HepG2 (cell line): Measurements from ENCODE around the gene CNTRL. TPM values are rescaled to one million over a fixed set of nuclear protein-coding genes. Genes with fewer than 3 reads are reported as not detected.

Experiments
- ATAC-seq: fragments of 200-7000 bp; cut with Tn5 transposase; 3 replicates; pipeline ENCODE4 v1.9.1; 2020; ENCODE audit warnings: mild to moderate bottlenecking, moderate library complexity
- BruUV-seq: library from RNA; stranded (reverse); fragments of 400-500 nt; replicated peaks from 2 replicates; lab custom pipeline; 2021; lab: Mats Ljungman, UMichigan
- CTCF ChIA-PET: fragments of 300-600 bp; formaldehyde crosslinking; extraction: SDS; loops from one replicate; lab custom pipeline; 2021; ENCODE audit warnings: low total read pairs, inconsistent platforms, low intra/inter-chr PET ratio; lab: Yijun Ruan, JAX
- POLR2A ChIA-PET: fragments of 350-600 bp; sonication (Branson Sonifier 250); formaldehyde crosslinking; loops from one replicate; lab custom pipeline; 2020; ENCODE audit warnings: antibody characterized with exemption, inconsistent platforms; lab: Yijun Ruan, JAX
- DNase-seq: peaks from one replicate; pipeline ENCODE4 v3.0.0-alpha.2; 2015; ENCODE audit warnings: low spot score
- FAIRE-seq: peaks from 3 replicates; lab custom pipeline; 2011; peaks lifted over from hg19 to GRCh38; lab: Jason Lieb, UNC
- H2AFZ ChIP-seq: one replicate; pipeline ENCODE4 v1.6.1; 2011; ENCODE audit warnings: low read length, inconsistent platforms
- H3K27ac ChIP-seq: fragments of 300-600 bp; 3 replicates; pipeline ENCODE4 v1.8.0; 2011; ENCODE audit warnings: mixed run types, mild to moderate bottlenecking, mixed read lengths, low read length, inconsistent platforms; ENCODE audit not compliant: insufficient read depth; ENCODE audit errors: extremely low read length
- H3K27me3 ChIP-seq, 2 experiments: fragments of 200-600 bp in 1 of 2; 2 replicates in 1 of 2; 3 replicates in 1 of 2; pipeline versions ENCODE4 v1.6.0 to v1.8.0; 2011; ENCODE audit warnings: low read length in 2 of 2, mild to moderate bottlenecking in 2 of 2, moderate library complexity in 2 of 2, inconsistent platforms in 1 of 2; ENCODE audit not compliant: insufficient read depth in 2 of 2, control insufficient read depth in 1 of 2
- H3K36me3 ChIP-seq, 2 experiments: fragments of 200-600 bp in 1 of 2; replicated peaks in 1 of 2; 2 replicates in 1 of 2; 3 replicates in 1 of 2; pipeline versions ENCODE4 v1.5.1 to v1.8.0; 2011; ENCODE audit warnings: low read length in 2 of 2, inconsistent platforms in 1 of 2; ENCODE audit not compliant: insufficient read depth in 2 of 2, control insufficient read depth in 1 of 2
- H3K4me1 ChIP-seq: 2 replicates; pipeline ENCODE4 v1.5.1; 2012; ENCODE audit warnings: low read length, inconsistent platforms; ENCODE audit not compliant: insufficient read depth
- H3K4me2 ChIP-seq: 2 replicates; pipeline ENCODE4 v1.6.0; 2011; ENCODE audit warnings: low read depth, low read length, inconsistent platforms
- H3K4me3 ChIP-seq, 3 experiments: fragments of 200-600 bp in 1 of 3; sonication (generic), shearing (Covaris generic) in 1 of 3; replicated peaks in 1 of 3; 2 replicates each; pipeline ENCODE4 v1.5.1; 2011 to 2016; ENCODE audit warnings: low read length in 3 of 3, inconsistent platforms in 2 of 3, low read depth in 2 of 3, mild to moderate bottlenecking in 2 of 3, control low read depth in 1 of 3, mixed read lengths in 1 of 3; ENCODE audit not compliant: insufficient read depth in 1 of 3
- H3K79me2 ChIP-seq: one replicate; pipeline ENCODE4 v1.6.1; 2011; ENCODE audit warnings: low read length, inconsistent platforms; ENCODE audit not compliant: insufficient read depth
- H3K9ac ChIP-seq: 2 replicates; pipeline ENCODE4 v1.6.0; 2011; ENCODE audit warnings: mild to moderate bottlenecking, low read depth, low read length, inconsistent platforms; ENCODE audit not compliant: insufficient read depth
- H3K9me3 ChIP-seq: 2 replicates; pipeline ENCODE4 v1.5.1; 2012; ENCODE audit warnings: mild to moderate bottlenecking, low read length
- H4K20me1 ChIP-seq: 2 replicates; pipeline ENCODE4 v1.6.0; 2011; ENCODE audit warnings: inconsistent platforms, mild to moderate bottlenecking, low read length, moderate library complexity; ENCODE audit not compliant: insufficient read depth
- ARNT2 ChIP-seq: sonication (generic); formaldehyde crosslinking; IDR thresholded peaks from 2 replicates; pipeline ENCODE4 v1.8.0; 2022; ENCODE audit warnings: mild to moderate bottlenecking, low read depth, missing genetic modification reagents, moderate library complexity
- ARNTL ChIP-seq: sonication (generic); formaldehyde crosslinking; IDR thresholded peaks from 2 replicates; pipeline ENCODE4 v1.4.0; 2020; ENCODE audit warnings: mild to moderate bottlenecking, missing genetic modification reagents
- ATF7-NPFF ChIP-seq: sonication (generic); formaldehyde crosslinking; IDR thresholded peaks from 2 replicates; pipeline ENCODE4 v1.8.1; 2023; ENCODE audit warnings: mild to moderate bottlenecking, low read depth, missing genetic modification reagents, moderate library complexity
- FOXM1 ChIP-seq: sonication (generic); formaldehyde crosslinking; IDR thresholded peaks from 2 replicates; pipeline ENCODE4 v1.5.0; 2020; ENCODE audit warnings: missing genetic modification reagents
- HDAC6 ChIP-seq: fragments of 200-600 bp; sonication (generic); IDR thresholded peaks from 2 replicates; pipeline ENCODE4 v1.7.0; 2017; ENCODE audit warnings: mild to moderate bottlenecking, antibody characterized with exemption, low read length, low read depth
- HIC2 ChIP-seq: sonication (generic); formaldehyde crosslinking; IDR thresholded peaks from 2 replicates; pipeline ENCODE4 v1.9.0; 2022; ENCODE audit warnings: low read depth, missing genetic modification reagents
- ISX ChIP-seq: sonication (generic); formaldehyde crosslinking; conservative IDR thresholded peaks from 2 replicates; pipeline ENCODE4 v1.5.0; 2020; ENCODE audit warnings: missing genetic modification reagents
- MZF1 ChIP-seq: sonication (generic); formaldehyde crosslinking; IDR thresholded peaks from 2 replicates; pipeline ENCODE4 v1.8.1; 2023; ENCODE audit warnings: mild to moderate bottlenecking, missing genetic modification reagents, borderline replicate concordance
- NAIF1 ChIP-seq: sonication (generic); formaldehyde crosslinking; IDR thresholded peaks from 2 replicates; pipeline ENCODE4 v1.5.0; 2020; ENCODE audit warnings: mild to moderate bottlenecking, missing genetic modification reagents, borderline replicate concordance
- NR2C2 ChIP-seq: sonication (generic); formaldehyde crosslinking; IDR thresholded peaks from 2 replicates; pipeline ENCODE4 v1.4.0; 2020; ENCODE audit warnings: missing genetic modification reagents, mild to moderate bottlenecking, moderate library complexity, borderline replicate concordance
- NR3C1 ChIP-seq: sonication (generic); formaldehyde crosslinking; IDR thresholded peaks from 2 replicates; pipeline ENCODE4 v1.4.0; 2020; ENCODE audit warnings: missing genetic modification reagents
- RELA ChIP-seq: sonication (generic); formaldehyde crosslinking; IDR thresholded peaks from 2 replicates; pipeline ENCODE4 v1.4.0; 2020; ENCODE audit warnings: missing genetic modification reagents
- SMARCC2 ChIP-seq: fragments of 450-650 bp; IDR thresholded peaks from 2 replicates; pipeline ENCODE4 v1.6.1; 2017; ENCODE audit warnings: antibody characterized with exemption, mild to moderate bottlenecking
- SNAPC2 ChIP-seq: sonication (generic); formaldehyde crosslinking; IDR thresholded peaks from 2 replicates; pipeline ENCODE4 v1.8.1; 2022; ENCODE audit warnings: mild to moderate bottlenecking, missing genetic modification reagents
- ZFP36 ChIP-seq: fragments of 150-350 bp; IDR thresholded peaks from 2 replicates; pipeline ENCODE4 v1.6.1; 2018; ENCODE audit warnings: borderline replicate concordance, low read length, low read depth; ENCODE audit not compliant: partially characterized antibody
- ZNF12 ChIP-seq: sonication (generic); formaldehyde crosslinking; IDR thresholded peaks from 2 replicates; pipeline ENCODE4 v1.5.0; 2020; ENCODE audit warnings: missing genetic modification reagents
- ZNF335 ChIP-seq: sonication (generic); formaldehyde crosslinking; IDR thresholded peaks from 2 replicates; pipeline ENCODE4 v1.4.0; 2020; ENCODE audit warnings: missing genetic modification reagents
- ZNF431 ChIP-seq: sonication (generic); formaldehyde crosslinking; IDR thresholded peaks from 2 replicates; pipeline ENCODE4 v1.9.0; 2022; ENCODE audit warnings: missing genetic modification reagents, low read depth, mild to moderate bottlenecking, borderline replicate concordance
- ZNF460 ChIP-seq: sonication (generic); formaldehyde crosslinking; IDR thresholded peaks from 2 replicates; pipeline ENCODE4 v1.5.1; 2020; ENCODE audit warnings: missing genetic modification reagents, mild to moderate bottlenecking, borderline replicate concordance
- ZNF577 ChIP-seq: sonication (generic); formaldehyde crosslinking; IDR thresholded peaks from 2 replicates; pipeline ENCODE4 v1.4.0; 2020; ENCODE audit warnings: mild to moderate bottlenecking, low read depth, missing genetic modification reagents, borderline replicate concordance
- ZNF768 ChIP-seq: sonication (generic); formaldehyde crosslinking; IDR thresholded peaks from 2 replicates; pipeline ENCODE4 v1.4.0; 2020; ENCODE audit warnings: missing genetic modification reagents
- ZNF883 ChIP-seq: sonication (generic); formaldehyde crosslinking; IDR thresholded peaks from 2 replicates; pipeline ENCODE4 v1.5.1; 2020; ENCODE audit warnings: mild to moderate bottlenecking, missing genetic modification reagents; ENCODE audit errors: not compliant biosample characterization
- WGBS: methylation state at CpG from one replicate; pipeline ENCODE4 v1.1.6; 2017; ENCODE audit warnings: low lambda C conversion rate; 5-methylcytosine and 5-hydroxymethylcytosine counted together
- in situ Hi-C: cut with HindIII; loops from 2 replicates; pipeline ENCODE4 v1.10.0; 2017; ENCODE audit warnings: low pct_unique_long_range_greater_than_20kb; ENCODE audit not compliant: extremely low pct_ligation_motif_present
- intact Hi-C: fragments of 100-400 bp; cut with micrococcal nuclease; formaldehyde crosslinking; loops from one replicate; pipeline ENCODE4 v1.10.0; 2022; ENCODE audit not compliant: unreplicated experiment
- polyA plus RNA-seq, 8 experiments: library from polyadenylated mRNA; depleted of rRNA in 3 of 8; stranded (reverse) in 7 of 8; unstranded in 1 of 8; fragments of >200 nt; fragmentation: Illumina TruSeq in 4 of 8; extraction: Trizol in 4 of 8; gene quantifications; 2 replicates each; pipeline versions ENCODE4 v1.2.1 to v1.2.3, GENCODE V29; 2011 to 2016; ENCODE audit warnings: low read depth in 4 of 8, missing spikeins in 1 of 8, mixed read lengths in 1 of 8; ENCODE audit not compliant: insufficient read depth in 1 of 8
- total RNA-seq, 5 experiments: library from RNA; depleted of rRNA; stranded (reverse); fragments of >200 nt; fragmentation: Illumina TruSeq; extraction: Trizol; gene quantifications; 2 replicates each; pipeline ENCODE4 v1.2.3, GENCODE V29; 2016; ENCODE audit warnings: low read depth in 1 of 5
- TF ChIP-seq, protein P1 (sequence below): sonication (generic); formaldehyde crosslinking; IDR thresholded peaks from 2 replicates; pipeline ENCODE4 v1.5.0; 2020; ENCODE audit warnings: mild to moderate bottlenecking, low read depth, missing genetic modification reagents, borderline replicate concordance

The CNTRL gene
- total and polyA plus RNA-seq, 2 of the 13 experiments (the other 11 are each of a cell fraction or from before 2014, with no cell fraction given), result 7.5 to 11.8 TPM

GRCh38 chr9:121075251-121076036 is 689 bp downstream of the CNTRL start:
- intact Hi-C loops (no loop called here), in situ Hi-C loops (no loop called here)
- CTCF ChIA-PET, result no interaction called here
- WGBS, result 7% methylated on average over 19 of the region's 19 CpGs
- H4K20me1 ChIP-seq, result no peaks in the 10 kb centered on the region
- no peaks in the 10 kb centered on the region for H3K36me3 ChIP-seq
- peak overlapping the region; percentile 83 for H3K4me2 ChIP-seq
- H3K79me2 ChIP-seq, result no peaks in the 10 kb centered on the region
- FAIRE-seq, result no peak
- H3K4me1 ChIP-seq, result peaks cover 24% of the 10 kb centered on the region
- H3K9me3 ChIP-seq, result no peaks in the 10 kb centered on the region
- BruUV-seq, result TSS peak; percentile 73
- H3K27me3 ChIP-seq, result no peaks in the 10 kb centered on the region
- peak overlapping the region; percentile 73 for H3K27ac ChIP-seq
- DNase-seq, result no peak
- H2AFZ ChIP-seq, result peak overlapping the region; percentile 64
- H3K4me3 ChIP-seq, result peak overlapping the region; percentile 68 to 81 (median 81)
- ATAC-seq, result no peak
- POLR2A ChIA-PET, result no interaction called here
- peak overlapping the region; percentile 76 for H3K9ac ChIP-seq
- TF ChIP-seq HDAC6, result 0 out of 2 replicates have a peak, but pooled peaks have one; percentile 41
- no peak for TF ChIP-seq SNAPC2
- TF ChIP-seq NR2C2 (CRISPR knock-in tag), result peak; percentile 2; the same call in 1 of the 2 replicates
- TF ChIP-seq, protein P1, sequence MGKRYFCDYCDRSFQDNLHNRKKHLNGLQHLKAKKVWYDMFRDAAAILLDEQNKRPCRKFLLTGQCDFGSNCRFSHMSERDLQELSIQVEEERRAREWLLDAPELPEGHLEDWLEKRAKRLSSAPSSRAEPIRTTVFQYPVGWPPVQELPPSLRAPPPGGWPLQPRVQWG (CRISPR knock-in tag), result no peak
- no peak for TF ChIP-seq ISX (CRISPR knock-in tag)
- TF ChIP-seq ZNF460 (CRISPR knock-in tag), result no peak
- no peak for TF ChIP-seq ZNF883 (CRISPR knock-in tag)
- TF ChIP-seq FOXM1, result 0 out of 2 replicates have a peak, but pooled peaks have one; percentile 26
- TF ChIP-seq ZFP36, result peak; percentile 37
- no peak for TF ChIP-seq ZNF335 (CRISPR knock-in tag)
- TF ChIP-seq ARNT2 (CRISPR knock-in tag), result 0 out of 2 replicates have a peak, but pooled peaks have one; percentile 4
- peak; percentile 3; the same call in 1 of the 2 replicates for TF ChIP-seq ARNTL (CRISPR knock-in tag)
- TF ChIP-seq MZF1 (CRISPR knock-in tag), result no peak
- TF ChIP-seq NR3C1 (CRISPR knock-in tag), result no peak
- TF ChIP-seq ZNF431 (CRISPR knock-in tag), result no peak
- TF ChIP-seq HIC2 (CRISPR knock-in tag), result no peak
- TF ChIP-seq SMARCC2, result no peak
- TF ChIP-seq ATF7-NPFF (CRISPR knock-in tag), result no peak
- peak; percentile 71; the same call in 1 of the 2 replicates for TF ChIP-seq ZNF768
- no peak for TF ChIP-seq ZNF577
- no peak for TF ChIP-seq NAIF1 (CRISPR knock-in tag)
- TF ChIP-seq ZNF12 (CRISPR knock-in tag), result peak; percentile 48; the same call in 1 of the 2 replicates
- no peak for TF ChIP-seq RELA
